Measurements from ENCODE around the gene CHPT1. TPM values are rescaled to one million over a fixed set of nuclear protein-coding genes. Genes with fewer than 3 reads are reported as not detected.
"Not testable (repeated sequence)": the region's sequence is repeated elsewhere in the genome, so short reads cannot be mapped to it uniquely, and the experiment has no call there.

Gene CHPT1
- total and polyA plus RNA-seq, 9 of the 15 experiments (the other 6 are each of a cell fraction or from before 2014, with no cell fraction given): 15.3 to 210 (median 91.9) TPM

GRCh38 chr12:101680647-101681046, 16.8 kb upstream of the CHPT1 start:
- Histone ChIP-seq H3K9me3 (replicated peaks; ENCODE audit: control insufficient read depth, insufficient read depth, low read depth, low read length) (no peaks in the 10 kb centered on the region), H3K9me1 (ENCODE audit: control insufficient read depth, insufficient read depth, low read length) (no peaks in the 10 kb centered on the region), H2AFZ (ENCODE audit: low read depth, low read length) (no peak overlapping the region), H3K4me3 (no peak overlapping the region), H4K20me1 (replicated peaks; ENCODE audit: control insufficient read depth, insufficient read depth, low read length) (no peaks in the 10 kb centered on the region), H3K36me3 (ENCODE audit: control insufficient read depth, insufficient read depth, low read length) (no peaks in the 10 kb centered on the region), H3K27me3 (ENCODE audit: control insufficient read depth in 2 of 2, insufficient read depth in 2 of 2, low read length in 2 of 2) (no peaks in the 10 kb centered on the region; a peak in 1 of 5 replicates), H3K9ac (ENCODE audit: insufficient read depth in 1 of 2, low read depth in 2 of 2, low read length in 2 of 2) (no peak overlapping the region), H3K4me2 (ENCODE audit: insufficient read depth, low read length) (no peak overlapping the region), H3K79me2 (ENCODE audit: control insufficient read depth, insufficient read depth, low read length) (no peaks in the 10 kb centered on the region), H3K27ac (ENCODE audit: extremely low read depth, low read depth, low read length) (no peak overlapping the region), H3K4me1 (replicated peaks in 1 of 2; ENCODE audit: control insufficient read depth in 2 of 2, insufficient read depth in 2 of 2, low read length in 2 of 2) (no peaks in the 10 kb centered on the region)
- intact Hi-C loops (cut with micrococcal nuclease) (no loop called here), in situ Hi-C loops (cut with MboI) (no loop called here)
- CTCF ChIA-PET (ENCODE audit: low intra/inter-chr PET ratio): no interaction called here
- no TSS peak for BruUV-seq (replicated peaks)
- FAIRE-seq (no peak), DNase-seq (ENCODE audit: extremely low read depth in 1 of 4, low spot score in 3 of 4) (no peak), ATAC-seq (no peak)
- POLR2A ChIA-PET: no interaction called here
- TF ChIP-seq NONO (IDR thresholded peaks at IDR 0.05; ENCODE audit: low read depth in 2 of 2, low read length in 1 of 2) (no peak), CLOCK (CRISPR knock-in tag; IDR thresholded peaks at IDR 0.05; ENCODE audit: borderline replicate concordance) (no peak), RREB1 (CRISPR knock-in tag; IDR thresholded peaks at IDR 0.05) (no peak), ZNF57 (CRISPR knock-in tag; IDR thresholded peaks at IDR 0.05) (no peak), TCF7 (IDR thresholded peaks at IDR 0.05; ENCODE audit: borderline replicate concordance) (no peak), ZNF764 (CRISPR knock-in tag; IDR thresholded peaks at IDR 0.05; ENCODE audit: low read depth) (no peak)

- H4K20me1 ChIP-seq (replicated peaks; ENCODE audit: control insufficient read depth, insufficient read depth, low read length); H3K9me3 ChIP-seq (replicated peaks; ENCODE audit: control insufficient read depth, insufficient read depth, low read depth, low read length); H3K9me1 ChIP-seq (ENCODE audit: control insufficient read depth, insufficient read depth, low read length); BruUV-seq (replicated peaks); FAIRE-seq; H3K9ac ChIP-seq (ENCODE audit: insufficient read depth in 1 of 2, low read depth in 2 of 2, low read length in 2 of 2); ATAC-seq; H3K36me3 ChIP-seq (ENCODE audit: control insufficient read depth, insufficient read depth, low read length); intact Hi-C loops (cut with micrococcal nuclease); H2AFZ ChIP-seq (ENCODE audit: low read depth, low read length); H3K4me3 ChIP-seq; in situ Hi-C loops (cut with MboI); H3K27ac ChIP-seq (ENCODE audit: extremely low read depth, low read depth, low read length); DNase-seq (ENCODE audit: extremely low read depth in 1 of 4, low spot score in 3 of 4); CTCF ChIA-PET (ENCODE audit: low intra/inter-chr PET ratio); H3K4me2 ChIP-seq (ENCODE audit: insufficient read depth, low read length); H3K4me1 ChIP-seq (replicated peaks in 1 of 2; ENCODE audit: control insufficient read depth in 2 of 2, insufficient read depth in 2 of 2, low read length in 2 of 2); H3K79me2 ChIP-seq (ENCODE audit: control insufficient read depth, insufficient read depth, low read length); H3K27me3 ChIP-seq (ENCODE audit: control insufficient read depth in 2 of 2, insufficient read depth in 2 of 2, low read length in 2 of 2): not testable (repeated sequence)
- POLR2A ChIA-PET: interaction anchor here (0.5 to 1.1 kb wide), 4 partner anchors 8 to 28 kb away, joined by 3 to 4 read pairs (median 4); no protein-coding TSS in a partner anchor
- 22% methylated on average over 4 of the region's 6 CpGs for WGBS (ENCODE audit: insufficient coverage, low coverage, missing lambda C conversion rate)
Measured at GRCh38 chr12:101681627-101682026, 15.8 kb upstream of the CHPT1 start.

All from K562 (cell line).